GM19372 (cell line): ENCODE data around the gene TEAD2.

ENCODE experiments used
- ATAC-seq: cut with Tn5 transposase; IDR thresholded peaks from one replicate; pipeline ENCODE4 v1.9.1; 2021; ENCODE audit warnings: mild to moderate bottlenecking, low read depth, moderate library complexity; ENCODE audit not compliant: unreplicated experiment

The TEAD2 gene

DNA sequence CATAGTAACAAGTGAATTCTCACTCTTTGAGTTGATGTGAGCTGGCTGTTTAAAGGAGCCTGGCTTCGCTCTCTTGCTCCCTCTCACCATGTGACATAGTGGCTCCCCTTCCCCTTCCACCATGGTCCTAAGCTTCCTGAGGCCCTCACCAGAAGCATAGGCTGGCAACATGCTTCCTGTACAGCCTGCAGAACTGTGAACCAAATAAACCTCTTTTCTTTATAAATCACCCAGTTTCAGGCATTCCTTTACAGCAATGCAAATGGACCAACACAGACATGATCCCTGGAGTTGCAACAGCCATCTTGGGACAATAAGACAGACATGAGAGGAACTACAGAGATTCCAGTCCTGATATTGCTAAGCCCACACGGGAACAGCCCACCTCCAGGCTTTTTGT lies 12.6 kb downstream of the TEAD2 start:
- no peak for ATAC-seq

DNA sequence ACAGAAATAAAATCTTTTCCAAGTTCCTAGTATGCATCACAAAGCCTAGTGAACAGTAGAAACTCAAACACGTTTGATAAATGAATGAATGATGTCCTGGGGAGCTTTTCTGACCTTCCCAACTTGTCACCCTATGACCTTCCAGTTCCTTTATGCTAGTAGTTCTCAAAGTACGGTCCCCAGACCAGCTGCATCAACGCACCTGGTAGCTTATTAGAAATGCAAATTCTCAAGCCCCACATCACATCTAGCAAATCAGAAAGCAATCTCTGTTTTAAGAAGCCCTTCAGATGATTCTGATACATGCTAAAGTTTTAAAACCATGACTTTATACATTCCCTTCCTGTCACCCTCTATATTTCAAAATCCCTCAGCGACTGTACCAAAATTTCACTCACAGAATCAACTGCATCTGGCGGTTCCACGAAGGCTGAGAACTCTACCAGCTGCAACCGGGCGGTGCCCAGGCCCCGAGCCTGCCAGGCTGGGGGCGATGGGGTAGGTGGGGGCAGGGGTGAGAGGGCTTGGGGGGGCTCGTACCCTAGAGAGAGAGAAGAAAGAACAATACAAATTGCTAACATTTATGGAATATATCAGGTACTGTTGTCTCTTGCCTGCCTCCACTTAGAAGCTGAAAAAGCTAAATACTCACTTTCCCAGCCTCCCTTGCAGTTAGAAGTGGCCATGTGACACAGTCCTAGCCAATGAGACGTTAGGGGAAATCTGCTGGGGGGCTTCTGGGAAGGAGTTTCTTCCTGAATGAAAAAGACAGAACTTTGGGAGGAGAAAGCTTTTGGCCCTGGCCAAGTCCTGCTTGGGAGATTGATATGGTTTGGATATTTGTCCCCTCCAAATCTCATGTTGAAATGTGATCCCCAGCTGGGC lies 13.7 kb downstream of the TEAD2 start:
- ATAC-seq, result no peak

DNA sequence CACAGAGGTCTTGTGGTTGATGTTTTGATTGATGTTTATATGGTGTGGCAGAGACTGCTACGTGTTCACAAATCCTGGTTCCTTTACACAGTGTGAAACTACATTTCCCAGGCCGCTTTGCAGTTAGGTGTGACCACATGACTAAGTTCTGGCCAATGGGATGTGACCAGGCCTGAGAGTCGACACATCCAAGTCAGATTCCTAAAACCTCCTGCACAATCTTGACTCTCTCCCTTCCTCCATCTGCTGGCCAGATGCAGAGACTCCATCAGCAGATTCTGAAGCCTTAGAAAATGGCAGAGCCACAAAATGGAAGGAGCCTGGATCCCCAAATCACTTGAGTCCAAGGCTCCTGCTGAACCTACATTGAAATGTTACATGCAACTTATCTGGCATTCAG lies 14.4 kb downstream of the TEAD2 start:
- no peak for ATAC-seq

DNA sequence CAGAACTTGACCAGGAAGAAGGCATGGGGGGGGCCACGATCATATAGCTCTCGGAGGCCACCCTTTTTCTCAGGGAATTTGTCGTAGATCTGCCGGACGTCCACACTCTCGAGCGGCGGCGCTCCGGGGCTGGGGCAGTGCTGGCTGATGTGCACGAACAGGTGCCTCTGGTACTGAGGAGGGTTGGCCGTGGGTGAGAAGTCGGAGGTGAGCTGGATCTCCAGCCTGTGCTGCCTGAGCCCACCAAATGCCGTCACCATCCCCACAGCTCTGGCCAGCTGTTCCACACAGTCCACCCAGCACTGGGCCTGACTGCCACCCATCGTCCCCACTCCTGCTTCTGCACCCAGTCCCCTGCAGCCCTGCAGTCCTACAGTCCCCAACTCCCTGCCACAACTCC lies 15.0 kb downstream of the TEAD2 start:
- no peak for ATAC-seq

DNA sequence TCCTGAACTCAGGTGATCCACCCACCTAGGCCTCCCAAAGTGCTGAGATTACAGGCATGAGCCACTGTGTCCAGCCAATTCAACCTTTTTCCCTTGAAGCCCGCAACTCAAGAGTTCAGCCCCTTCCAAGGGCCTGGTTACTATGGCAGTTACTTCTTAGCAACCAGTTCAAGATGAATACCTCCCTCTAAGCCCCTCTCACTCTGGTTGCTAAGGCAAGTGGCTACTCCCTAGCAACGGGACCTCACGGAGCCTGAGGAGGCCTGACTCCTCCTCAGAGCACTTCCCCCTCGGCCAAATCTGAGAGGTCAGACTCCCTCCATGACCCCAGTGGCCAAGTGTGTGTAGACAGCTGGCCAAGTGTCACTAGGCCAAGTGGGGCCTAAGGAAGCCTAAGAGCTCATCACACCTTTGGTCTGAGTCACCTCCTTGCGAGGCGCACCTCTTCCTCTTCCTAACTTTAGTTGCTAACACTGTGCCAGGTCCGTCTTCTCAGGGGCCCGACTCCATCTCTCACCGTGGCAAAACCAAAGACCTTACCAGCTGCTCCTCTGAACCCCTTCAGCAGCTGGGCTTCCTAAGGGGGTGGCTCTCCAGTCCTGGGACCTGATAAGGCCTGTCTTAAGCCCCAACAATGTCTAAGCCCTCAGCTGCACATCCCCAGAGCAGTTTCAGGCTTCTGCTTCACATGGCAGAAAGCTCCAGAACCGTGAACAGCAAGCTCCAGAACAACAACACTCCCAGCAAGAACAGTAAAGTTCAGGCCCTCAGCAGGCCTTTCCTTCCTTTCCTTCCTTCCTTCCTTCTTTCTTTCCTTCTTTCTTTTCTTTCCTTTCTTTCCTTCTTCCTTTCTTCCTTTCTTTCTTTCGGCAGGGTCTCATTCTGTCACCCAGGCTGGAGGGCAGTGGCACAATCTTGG lies 17.5 kb downstream of the TEAD2 start:
- ATAC-seq, result no peak

DNA sequence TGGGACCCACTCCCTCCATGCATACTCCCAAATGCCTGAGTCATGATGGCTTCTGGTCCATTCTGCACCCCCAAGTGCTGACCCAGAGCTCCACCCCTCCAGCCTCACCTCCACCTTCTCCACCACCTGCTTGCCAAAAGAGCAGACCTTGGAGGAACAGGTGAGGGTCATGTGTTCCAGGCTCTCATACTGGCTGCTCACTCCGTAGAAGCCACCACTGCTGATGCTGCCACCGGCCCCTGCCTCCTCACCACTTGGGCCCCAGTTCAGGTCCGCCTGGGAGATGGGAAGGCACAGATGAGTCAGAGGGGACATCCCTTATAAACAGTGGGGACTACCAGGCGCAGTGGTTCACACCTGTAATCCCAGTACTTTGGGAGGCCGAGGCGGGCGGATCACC lies 19.1 kb downstream of the TEAD2 start:
- ATAC-seq, result no peak

DNA sequence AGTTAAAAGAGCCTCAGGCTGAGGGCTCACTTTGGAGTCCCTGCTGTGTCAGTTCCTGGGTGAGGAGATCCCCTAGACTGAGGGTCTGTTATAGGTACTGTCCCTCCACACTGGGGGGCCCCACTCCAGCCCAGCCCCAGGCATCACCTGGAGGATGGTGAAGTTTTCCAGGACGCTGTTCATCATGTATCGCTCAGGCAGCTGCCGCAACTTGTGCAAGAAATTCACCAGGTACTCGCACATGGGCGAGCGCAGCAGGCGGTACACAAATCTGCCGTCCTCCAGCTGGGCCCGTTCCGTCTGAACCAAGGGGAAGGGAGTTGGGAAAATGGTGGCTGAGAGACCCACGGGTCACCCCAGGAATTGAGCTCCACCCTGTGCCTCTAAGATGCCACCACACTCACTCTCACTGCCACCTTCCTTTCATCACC lies 19.9 kb downstream of the TEAD2 start:
- ATAC-seq, result no peak

DNA sequence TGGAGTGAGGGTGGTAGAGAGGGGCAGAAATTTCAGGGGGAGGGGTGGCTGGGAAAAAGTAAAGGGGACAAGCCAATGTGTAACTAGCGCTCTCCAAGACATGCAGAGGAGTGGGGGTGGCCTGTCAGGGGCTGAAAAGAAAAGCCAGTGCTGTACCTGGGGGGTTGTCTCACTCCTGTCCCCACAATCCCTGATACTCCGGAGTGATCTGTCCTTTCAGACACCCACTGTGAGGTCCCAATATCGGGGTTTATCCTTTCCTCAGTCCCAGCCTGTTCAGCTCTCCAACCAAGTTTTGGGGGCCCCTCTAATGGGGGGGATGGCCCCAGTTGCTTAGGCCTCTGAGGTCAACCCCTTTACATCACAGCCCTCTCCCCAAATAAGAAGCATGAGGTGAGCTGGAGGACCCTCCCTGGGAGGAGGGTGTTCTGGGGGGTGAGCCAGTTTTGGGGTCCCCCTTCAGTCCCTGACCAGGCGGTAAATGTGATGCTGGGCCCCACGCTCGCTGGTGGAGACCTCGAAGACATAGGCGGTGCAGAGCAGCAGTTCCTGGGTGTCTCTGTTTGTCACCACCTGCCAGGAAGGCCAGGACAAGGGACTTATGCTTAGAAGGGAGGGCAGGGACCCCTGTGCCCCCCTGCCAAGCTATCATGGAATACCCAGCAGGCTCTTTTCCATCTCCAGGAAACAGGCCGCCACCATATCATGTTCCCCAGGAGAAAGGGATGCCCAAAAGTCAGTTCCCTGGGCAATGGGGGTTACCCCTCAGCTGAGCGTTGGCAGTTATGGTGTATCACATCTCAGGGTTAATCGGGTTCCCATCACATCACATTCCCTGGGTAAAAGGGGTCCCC lies 21.1 kb downstream of the TEAD2 start:
- ATAC-seq, result no peak

DNA sequence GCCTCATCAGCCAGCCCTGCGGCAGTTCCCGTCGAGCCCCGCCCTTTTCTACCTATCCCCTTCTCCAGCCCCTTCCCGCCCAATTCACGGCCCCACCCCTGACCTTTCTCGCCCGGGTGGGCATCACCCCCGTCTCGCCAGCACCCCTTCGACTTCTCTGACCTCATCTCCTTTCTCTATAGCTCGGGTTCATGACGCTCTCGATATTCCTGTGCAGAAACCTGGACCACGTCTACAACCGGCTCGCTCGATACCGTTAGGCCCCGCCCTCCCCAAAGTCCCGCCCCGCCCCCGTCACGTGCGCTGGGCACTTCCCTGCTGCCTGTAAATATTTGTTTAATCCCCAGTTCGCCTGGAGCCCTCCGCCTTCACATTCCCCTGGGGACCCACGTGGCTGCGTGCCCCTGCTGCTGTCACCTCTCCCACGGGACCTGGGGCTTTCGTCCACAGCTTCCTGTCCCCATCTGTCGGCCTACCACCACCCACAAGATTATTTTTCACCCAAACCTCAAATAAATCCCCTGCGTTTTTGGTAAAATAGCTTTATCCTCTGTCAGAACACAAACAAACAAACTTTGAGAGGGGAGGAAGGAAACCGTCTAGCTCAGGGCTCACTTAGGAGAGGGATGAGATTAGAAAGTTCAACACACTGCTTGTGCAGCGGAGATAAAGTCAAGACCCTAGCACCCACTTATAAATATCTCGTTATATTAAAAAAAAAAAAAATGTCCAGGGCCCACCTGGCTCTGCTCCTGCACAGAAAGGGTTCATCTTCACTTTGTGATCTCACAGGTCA lies 21.9 kb downstream of the TEAD2 start:
- peak; percentile 72 for ATAC-seq

DNA sequence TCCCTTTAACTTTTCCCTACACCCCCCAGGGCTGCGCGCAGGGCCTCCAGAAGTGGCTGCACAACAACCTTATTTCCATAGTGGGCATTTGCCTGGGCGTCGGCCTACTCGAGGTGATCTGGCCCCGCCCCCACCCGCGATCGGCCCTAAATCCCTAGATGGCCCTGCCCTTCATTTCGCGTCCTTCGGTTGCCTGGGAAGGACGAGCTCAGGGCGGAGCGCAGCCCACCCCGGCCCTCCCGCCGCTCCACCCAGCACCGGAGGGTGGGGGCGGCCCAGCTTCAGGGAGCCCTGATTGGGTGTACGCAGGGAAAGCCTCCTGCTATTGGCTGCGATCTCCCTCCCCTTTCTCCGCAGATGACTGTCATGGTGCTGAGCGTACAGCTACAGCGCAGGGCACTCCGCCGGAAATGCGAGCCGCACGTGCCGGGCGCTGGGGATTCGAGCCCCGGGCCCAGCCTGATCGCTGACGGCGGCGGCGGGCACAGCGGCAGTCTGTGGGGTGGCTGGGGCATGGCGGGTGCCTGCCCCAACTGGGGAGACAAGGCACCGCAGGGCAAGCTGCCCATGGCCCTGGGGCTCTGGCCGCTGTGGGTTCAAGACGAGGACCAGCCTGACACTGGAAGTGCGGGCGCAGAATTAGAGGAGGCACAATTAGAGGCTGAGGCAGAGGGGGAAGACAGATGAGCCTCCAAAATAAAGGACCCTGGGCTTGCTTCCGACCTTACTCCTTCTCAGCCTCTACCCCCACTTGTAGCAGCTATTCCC lies 22.7 kb downstream of the TEAD2 start:
- no peak for ATAC-seq

DNA sequence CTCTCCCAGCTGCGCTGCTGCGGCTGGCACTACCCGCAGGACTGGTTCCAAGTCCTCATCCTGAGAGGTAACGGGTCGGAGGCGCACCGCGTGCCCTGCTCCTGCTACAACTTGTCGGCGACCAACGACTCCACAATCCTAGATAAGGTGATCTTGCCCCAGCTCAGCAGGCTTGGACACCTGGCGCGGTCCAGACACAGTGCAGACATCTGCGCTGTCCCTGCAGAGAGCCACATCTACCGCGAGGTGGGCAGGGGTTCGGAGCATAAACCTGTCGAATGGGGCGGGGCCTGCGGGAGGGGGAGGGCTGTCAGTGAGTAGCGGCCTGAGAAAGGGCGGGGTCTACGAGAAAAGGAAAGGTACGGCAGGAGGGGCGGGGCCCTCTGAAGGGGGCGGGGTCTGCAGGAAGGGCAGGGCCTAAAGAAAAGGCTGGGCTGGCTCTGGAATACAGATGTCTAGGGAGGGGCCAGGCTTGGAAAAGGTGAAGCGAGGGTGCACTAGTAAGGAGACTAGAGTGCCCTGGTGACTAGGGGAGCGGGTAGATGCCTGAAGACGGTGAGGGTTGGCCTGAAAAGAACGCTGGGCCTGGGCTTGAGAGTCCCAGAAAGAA lies 23.4 kb downstream of the TEAD2 start:
- no peak for ATAC-seq

DNA sequence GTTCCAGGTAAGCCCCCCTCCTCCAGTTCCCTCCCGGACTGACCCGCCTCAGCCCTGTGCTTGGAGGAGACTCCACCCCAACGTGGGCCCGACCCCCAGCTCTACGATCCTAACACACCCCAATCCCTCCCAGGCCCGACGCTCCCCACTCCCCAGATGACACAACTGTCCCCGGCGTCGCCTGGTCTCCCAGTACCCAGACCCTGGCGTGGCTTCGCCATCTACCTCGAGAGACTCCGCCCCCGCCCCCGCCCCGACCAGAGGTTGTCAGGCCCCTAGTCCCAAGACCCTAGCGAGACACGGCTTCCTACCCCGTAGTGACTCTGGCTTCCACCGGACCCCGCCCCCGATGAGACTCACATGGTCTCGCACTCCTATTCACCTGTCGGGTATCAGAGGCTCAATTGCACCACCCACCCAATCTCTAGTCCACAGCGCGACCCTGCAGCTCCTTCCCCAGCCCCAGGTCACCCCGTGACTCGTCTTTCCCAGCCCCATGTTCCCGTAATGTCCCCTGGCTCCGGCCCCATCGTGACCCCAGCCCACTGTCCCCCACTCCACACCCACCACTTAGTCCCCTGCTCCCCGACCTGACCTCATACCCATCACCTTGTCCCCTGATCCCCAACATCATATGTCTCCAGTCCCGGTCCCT lies 24.1 kb downstream of the TEAD2 start:
- no peak for ATAC-seq

DNA sequence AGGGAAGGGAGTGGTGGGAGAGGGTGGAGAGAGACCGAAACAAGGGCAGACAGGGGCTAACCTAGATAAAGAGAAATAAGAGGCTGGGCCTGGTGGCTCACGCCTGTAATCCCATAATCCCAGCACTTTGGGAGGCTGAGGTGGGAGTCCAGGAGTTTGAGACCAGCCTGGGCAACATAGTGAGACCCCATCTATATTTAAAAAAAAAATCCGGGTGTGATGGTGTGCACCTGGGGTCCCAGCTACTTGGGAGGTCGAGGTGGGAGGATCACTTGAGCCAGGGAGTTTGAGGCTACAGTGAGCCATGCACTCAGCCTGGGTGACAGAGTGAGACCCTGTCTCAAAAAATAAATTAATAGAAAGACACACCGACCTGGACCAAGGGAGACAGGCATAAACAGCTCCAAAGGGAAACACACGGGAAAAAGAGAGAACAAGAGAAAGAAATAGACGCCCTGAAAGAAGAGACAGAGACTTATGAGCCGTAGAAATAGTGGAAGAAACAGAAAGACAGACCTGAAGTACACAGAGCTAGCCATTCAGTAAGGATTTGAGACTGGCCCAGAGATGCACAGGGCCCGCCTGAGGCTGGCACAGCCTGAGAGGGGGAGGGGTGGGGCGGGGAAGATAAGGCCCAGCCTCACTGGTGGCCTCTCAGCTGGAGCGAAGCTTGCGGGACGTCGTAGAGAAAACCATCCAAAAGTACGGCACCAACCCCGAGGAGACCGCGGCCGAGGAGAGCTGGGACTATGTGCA lies 24.8 kb downstream of the TEAD2 start:
- ATAC-seq, result no peak

DNA sequence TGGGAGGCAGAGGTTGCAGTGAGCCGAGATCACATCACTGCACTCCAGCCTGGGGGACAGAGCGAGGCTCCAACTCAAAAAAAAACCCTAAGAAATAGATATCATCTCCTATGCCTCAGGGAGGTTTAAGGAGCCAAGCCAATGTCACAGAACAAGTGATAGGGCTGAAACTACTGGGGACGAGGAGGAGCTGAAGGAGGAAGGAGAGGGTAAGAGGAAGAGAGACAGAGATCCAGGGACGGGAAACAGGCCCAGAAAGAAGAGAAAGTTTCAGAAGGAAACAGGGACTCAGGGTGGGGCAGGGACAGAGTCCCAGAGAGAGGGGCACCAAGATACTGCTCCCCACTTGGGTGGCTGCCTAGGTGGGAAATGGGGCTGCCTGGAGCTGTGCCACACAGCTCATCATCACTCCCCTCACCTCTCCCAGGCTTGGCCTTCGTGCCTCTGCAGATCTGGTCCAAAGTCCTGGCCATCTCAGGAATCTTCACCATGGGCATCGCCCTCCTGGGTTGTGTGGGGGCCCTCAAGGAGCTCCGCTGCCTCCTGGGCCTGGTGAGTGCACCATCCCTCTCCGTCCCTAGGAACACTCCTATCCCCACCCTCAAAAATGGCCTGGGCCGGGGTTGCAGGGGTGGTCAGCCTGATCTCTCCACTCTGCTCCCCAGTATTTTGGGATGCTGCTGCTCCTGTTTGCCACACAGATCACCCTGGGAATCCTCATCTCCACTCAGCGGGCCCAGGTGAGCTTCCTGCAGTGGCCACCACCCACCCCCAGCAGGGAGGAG lies 25.5 kb downstream of the TEAD2 start:
- no peak for ATAC-seq

DNA sequence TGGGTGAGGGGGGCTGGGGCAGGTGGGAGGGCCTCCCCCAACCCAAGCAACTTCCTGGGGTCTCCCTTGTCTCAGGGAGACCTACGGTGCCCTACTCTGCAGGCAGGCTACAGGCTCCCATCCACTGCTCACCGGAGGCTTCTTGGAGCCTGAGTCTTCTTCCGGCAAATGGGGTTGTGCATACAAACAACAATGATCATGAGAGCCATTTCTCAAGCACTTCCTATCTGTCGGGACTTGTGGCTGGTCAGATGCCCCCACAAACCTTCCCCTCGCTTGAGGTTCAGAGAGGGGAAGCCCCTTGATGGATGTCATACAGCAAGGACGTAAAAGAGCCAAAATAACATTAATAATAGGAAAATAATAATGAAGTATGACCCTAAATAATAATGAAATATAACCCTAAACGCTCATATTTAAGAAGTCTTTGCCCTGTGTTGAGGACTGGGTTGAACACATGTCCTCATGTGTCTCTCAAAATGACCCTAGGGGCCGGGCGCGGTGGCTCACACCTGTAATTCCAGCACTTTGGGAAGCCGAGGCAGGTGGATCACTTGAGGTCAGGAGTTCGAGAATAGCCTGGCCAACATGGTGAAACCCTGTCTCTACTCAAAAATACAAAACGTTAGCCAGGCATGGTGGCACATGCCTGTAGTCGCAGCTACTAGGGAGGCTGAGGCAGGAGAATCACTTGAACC lies 26.3 kb downstream of the TEAD2 start:
- no peak for ATAC-seq
